Esophagus muscularis mucosa (tissue), 3 donors: ENCODE results near the gene GMDS.

Source experiments
- POLR2AphosphoS5 ChIP-seq, 2 donors: sonication (generic); formaldehyde crosslinking; IDR thresholded peaks; one replicate each; pipeline ENCODE4 v1.6.1; 2017; ENCODE audit warnings: antibody characterized with exemption in 2 of 2
- TF ChIP-seq, protein P1 (sequence below), 3 experiments: fragments of 200-600 bp in 2 of 3; fragments of 450-650 bp in 1 of 3; sonication (generic) in 2 of 3; IDR thresholded peaks; one replicate each; pipeline ENCODE4 v1.5.1; 2017 to 2019; ENCODE audit warnings: antibody characterized with exemption in 3 of 3, mild to moderate bottlenecking in 2 of 3, moderate library complexity in 1 of 3

DNA sequence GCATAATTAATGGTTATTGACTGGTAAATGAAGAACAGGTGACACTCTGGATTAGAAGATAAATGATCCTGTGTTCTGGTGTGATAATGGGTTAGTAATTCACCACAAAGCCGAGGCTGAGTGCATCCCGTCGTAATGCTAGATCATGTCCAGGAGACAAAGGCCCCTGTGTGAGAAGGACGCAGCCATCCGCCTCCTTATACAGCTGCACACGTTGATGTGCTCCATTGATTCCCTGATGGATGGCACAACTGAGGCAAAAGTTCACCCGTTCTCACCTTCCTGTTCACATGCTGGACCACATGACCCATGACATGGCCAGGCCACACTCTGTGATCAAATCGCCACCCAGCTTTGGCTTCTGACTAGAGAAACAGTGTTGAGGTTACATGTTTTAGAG is 499.6 kb downstream of the GMDS start:
- no peak for TF ChIP-seq POLR2AphosphoS5 (IDR thresholded peaks at IDR 0.05)
- TF ChIP-seq, protein P1, sequence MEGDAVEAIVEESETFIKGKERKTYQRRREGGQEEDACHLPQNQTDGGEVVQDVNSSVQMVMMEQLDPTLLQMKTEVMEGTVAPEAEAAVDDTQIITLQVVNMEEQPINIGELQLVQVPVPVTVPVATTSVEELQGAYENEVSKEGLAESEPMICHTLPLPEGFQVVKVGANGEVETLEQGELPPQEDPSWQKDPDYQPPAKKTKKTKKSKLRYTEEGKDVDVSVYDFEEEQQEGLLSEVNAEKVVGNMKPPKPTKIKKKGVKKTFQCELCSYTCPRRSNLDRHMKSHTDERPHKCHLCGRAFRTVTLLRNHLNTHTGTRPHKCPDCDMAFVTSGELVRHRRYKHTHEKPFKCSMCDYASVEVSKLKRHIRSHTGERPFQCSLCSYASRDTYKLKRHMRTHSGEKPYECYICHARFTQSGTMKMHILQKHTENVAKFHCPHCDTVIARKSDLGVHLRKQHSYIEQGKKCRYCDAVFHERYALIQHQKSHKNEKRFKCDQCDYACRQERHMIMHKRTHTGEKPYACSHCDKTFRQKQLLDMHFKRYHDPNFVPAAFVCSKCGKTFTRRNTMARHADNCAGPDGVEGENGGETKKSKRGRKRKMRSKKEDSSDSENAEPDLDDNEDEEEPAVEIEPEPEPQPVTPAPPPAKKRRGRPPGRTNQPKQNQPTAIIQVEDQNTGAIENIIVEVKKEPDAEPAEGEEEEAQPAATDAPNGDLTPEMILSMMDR (IDR thresholded peaks at IDR 0.05) = no peak
